SIG-M5 (cell line): ENCODE results near the gene SULT2B1.

ENCODE experiments used
- DNase-seq: peaks from one replicate; lab custom pipeline; 2025; lab: John Stamatoyannopoulos, UW

The SULT2B1 gene

DNA sequence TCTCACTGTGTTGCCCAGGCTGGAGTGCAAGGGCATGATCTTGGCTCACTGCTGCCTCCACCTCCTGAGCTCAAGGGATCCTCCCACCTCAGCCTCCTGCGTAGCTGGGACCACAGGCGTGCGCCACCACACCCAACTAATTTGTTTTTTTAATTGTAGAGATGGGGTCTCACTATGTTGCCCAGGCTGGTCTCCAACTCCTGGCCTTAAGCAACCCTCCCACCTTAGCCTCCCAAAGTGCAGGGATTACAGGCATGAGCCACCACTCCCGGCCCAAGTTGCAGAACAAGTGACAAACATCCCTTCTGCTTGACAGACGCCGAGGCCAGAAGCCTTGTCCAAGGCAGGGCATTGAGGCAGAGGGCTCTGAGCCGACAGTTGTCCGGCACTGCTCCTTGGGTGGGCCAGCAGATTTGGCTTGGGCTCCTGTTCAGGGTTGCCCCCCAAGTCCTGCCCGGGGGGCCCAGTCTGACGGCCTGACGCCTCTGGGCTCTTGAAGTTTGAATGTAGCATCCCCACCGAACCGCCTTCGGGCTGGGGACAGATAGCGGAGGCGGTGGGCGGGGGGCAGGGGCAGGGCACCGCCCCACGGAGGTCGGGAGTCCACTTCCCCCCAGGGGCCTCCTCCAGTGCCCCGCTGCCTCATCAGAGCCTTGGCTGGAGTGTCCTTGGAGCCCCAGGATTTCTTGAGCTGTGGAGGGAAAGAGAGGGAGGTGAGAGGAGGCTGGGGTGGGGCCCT, 48.9 kb downstream of the SULT2B1 start:
- DNase-seq: no peak

DNA sequence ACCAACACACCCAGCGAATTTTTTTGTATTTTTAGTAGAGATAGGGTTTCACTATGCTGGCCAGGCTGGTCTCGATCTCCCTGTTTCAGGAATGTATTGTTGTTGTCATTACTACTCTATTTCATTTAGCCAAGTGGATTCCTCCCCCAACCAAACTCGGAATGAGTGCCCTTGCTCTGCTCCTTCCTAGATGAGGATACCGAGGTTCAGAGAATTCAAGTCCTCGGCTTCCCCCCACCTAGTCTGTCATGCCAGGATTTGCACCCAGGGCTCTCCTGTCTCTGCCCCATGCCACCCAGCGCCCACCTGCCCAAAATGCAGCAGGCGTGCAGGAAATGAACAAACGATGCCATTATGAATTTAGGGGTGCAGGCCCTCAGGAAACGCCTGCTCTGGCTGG, 51.0 kb downstream of the SULT2B1 start:
- DNase-seq: no peak

GRCh38 chr19:48603449-48603848, 51.5 kb downstream of the SULT2B1 start:
- DNase-seq: no peak

- DNase-seq: no peak
These were observed 51.9 kb downstream of the SULT2B1 start for GRCh38 chr19:48603850-48604249.

- DNase-seq: no peak
These were observed 54.7 kb downstream of the SULT2B1 start, which contains the start of gene SPACA4 for GRCh38 chr19:48606463-48607358. SPACA4 (plus strand) TSS chr19:48606742; CDS start chr19:48606979, 237 bp downstream.

DNA sequence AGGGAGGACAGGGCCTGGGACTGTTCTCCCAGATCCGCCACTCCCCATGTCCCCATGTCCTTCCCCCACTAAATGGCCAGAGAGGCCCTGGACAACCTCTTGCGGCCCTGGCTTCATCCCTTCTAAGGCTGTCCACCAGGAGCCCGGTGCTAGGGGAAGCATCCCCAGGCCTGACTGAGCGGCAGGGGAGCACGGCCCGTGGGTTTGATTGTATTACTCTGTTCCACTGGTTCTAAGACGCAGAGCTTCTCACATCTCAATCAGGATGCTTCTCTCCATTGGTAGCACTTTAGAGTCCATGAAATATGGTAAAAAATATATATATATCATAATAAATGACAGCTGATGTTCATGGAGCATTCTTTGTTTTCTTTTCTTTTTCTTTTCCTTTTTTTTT, 55.4 kb downstream of the SULT2B1 start:
- DNase-seq: no peak

GRCh38 chr19:48608798-48609263, 56.9 kb downstream of the SULT2B1 start:
- no peak for DNase-seq

DNA sequence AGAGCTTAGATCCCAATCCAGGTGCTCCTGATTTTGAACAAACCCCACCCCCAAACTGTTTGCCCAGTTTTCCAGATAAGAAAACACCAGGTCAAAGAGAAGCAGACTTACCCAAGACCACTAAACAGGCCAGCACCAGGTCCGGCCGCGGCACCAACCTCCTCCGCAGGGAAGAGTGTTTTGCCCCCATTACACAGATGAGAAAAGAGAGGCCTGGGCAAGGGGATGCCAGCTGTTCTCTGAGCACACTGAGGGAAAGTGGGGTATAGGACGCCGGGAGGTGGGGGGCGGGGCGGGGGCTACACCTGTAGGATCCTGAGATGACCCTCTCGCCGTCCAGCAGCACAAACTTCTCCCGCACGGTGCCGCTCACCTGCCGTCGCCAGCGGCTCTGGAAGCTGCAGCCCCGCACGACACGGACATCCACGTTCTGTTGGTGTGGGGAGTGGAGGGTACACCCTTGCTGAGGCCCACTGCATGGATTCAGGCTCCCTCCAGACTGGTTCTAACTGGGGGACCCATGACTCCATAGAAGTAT, 57.7 kb downstream of the SULT2B1 start:
- no peak for DNase-seq

GRCh38 chr19:48611872-48612271, 59.9 kb downstream of the SULT2B1 start:
- DNase-seq: no peak

- no peak for DNase-seq
These were observed 61.3 kb downstream of the SULT2B1 start for GRCh38 chr19:48613024-48613851.

DNA sequence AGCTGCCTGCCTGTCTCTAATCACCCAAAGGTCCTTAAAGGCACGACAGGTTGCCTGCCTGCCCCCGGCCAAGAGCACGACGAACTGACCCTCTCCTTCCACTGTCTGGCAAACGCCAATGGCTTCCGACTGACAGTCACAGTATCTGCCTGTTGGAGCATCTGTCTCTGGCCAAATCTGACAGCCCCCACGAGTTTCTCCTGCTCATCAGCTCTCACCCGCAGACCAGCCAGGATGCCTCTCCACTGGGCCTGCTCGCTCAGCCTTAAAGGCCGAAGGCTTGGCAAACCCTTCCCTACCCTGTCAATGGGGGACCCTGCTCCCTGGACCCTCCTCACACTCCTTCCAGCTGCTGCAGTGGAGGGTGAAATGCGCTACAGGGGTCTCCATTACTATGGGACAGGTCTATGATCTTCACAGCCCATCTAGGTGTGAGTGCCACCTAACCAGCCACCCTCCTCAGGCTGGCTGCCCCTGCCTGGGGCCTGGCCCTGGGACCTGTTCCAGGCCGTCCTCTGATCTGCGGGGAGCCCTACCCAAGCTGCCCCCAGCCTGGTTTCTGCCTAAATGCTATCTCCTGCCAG, 62.0 kb downstream of the SULT2B1 start:
- no peak for DNase-seq

GRCh38 chr19:48614436-48615230, 62.7 kb downstream of the SULT2B1 start, which contains the start of gene FAM83E:
FAM83E (minus strand) TSS chr19:48615076; CDS start chr19:48613372, 1,704 bp downstream.
- DNase-seq: no peak

- no peak for DNase-seq
These were observed 63.5 kb downstream of the SULT2B1 start for GRCh38 chr19:48615231-48616040.

DNA sequence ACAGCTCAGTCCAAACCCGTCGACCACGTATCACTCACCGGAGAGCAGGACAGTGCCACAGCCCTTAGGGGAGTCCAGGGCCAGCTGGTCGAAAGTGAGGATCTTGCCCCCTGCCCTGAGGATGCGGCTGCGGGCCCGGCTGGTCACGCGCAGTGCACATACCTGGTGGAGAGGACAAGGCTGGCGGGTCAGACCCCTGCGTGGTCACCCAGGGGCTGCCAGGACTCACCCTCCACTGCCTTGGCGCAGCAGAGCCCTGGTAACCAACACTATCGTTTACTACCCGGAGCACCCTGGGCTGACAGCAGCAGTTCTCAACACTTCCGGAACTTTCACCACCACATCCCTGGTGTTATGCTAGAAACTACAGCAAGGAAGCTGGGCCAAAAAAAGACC, 64.1 kb downstream of the SULT2B1 start:
- no peak for DNase-seq

DNA sequence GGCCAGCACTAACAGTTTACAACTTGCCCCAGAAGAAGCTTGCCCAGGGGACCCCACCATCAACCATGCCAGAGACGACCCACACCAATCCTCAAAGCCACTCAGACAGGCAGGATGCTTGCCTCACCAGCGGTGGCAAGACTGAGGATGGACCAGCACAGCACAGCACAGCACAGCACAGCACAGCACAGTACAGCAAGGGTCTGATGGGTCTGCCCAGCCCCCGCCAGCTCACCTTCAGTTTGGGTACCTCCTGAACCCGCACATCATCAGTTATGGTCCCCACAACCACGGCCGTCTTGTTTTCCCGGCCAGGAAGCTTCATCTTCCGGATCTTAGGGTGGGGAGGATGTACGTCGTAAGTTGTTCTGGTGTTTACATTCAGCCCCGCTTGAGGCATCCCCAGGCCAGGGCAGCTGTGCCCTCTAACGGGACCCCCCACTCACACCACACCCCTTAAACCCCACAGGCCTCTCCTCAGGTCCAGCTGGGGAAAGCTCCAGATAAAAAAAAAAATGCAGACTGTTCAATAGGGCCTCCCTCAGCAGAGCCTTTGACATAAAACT, 64.6 kb downstream of the SULT2B1 start:
- DNase-seq: no peak

GRCh38 chr19:48617146-48617937, 65.4 kb downstream of the SULT2B1 start:
- no peak for DNase-seq

GRCh38 chr19:48618278-48618915, 66.4 kb downstream of the SULT2B1 start:
- DNase-seq: no peak
